H1 (cell line): ENCODE measurements around the gene SHPK.

Experiments
- EP300 ChIP-seq, 2 experiments: IDR thresholded peaks; 1 replicate in 1 of 2; 2 replicates in 1 of 2; pipeline ENCODE4 v1.6.1; 2011 to 2012; ENCODE audit warnings: low read depth in 2 of 2, low read length in 2 of 2, mild to moderate bottlenecking in 2 of 2, borderline replicate concordance in 1 of 2, inconsistent platforms in 1 of 2, moderate library complexity in 1 of 2
- RFX5 ChIP-seq: IDR thresholded peaks from 2 replicates; pipeline ENCODE4 v1.6.1; 2011; ENCODE audit warnings: low read depth, low read length, improper control_type of control experiment, borderline replicate concordance
- SUZ12 ChIP-seq: fragments of 200-600 bp; sonication (generic); IDR thresholded peaks from 2 replicates; pipeline ENCODE4 v1.6.1; 2012; ENCODE audit warnings: mild to moderate bottlenecking, inconsistent platforms, low read length, moderate library complexity, mixed read lengths
- TAF1 ChIP-seq: IDR thresholded peaks from 2 replicates; pipeline ENCODE4 v1.6.1; 2011; ENCODE audit warnings: mild to moderate bottlenecking, low read depth, low read length
- TF ChIP-seq, protein P1 (sequence below), 3 experiments: IDR thresholded peaks; 1 replicate in 2 of 3; 2 replicates in 1 of 3; pipeline versions ENCODE4 v1.5.1 to v1.6.1; 2011; ENCODE audit warnings: low read length in 3 of 3, mild to moderate bottlenecking in 3 of 3, inconsistent platforms in 2 of 3, low read depth in 1 of 3, moderate library complexity in 1 of 3; ENCODE audit not compliant: insufficient read depth in 1 of 3; ENCODE audit errors: control extremely low read depth in 1 of 3

DNA sequence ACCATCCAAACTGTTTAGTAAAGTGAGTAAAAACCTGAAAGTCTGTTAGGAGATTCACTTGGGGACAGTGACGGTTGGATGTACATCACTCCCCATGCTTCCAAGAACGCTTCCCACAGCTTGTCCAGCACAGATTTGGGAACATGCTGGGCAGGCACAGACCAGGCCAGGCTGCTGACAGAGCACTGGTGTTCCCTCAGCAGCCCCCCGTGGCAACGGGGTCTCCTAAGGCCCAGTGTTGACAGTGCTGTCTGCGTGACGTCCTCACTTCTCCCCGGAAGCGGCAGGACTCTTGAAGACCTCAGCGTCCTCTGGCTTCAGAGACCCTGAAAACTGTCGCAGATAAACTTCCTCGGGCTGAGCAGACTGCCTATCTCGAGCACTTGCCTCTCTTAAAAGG is 69.5 kb downstream of the SHPK start:
- TF ChIP-seq RFX5 (no peak), EP300 (IDR thresholded peaks at IDR 0.05; ENCODE audit: borderline replicate concordance in 1 of 2, low read depth in 2 of 2, low read length in 2 of 2) (no peak), SUZ12 (no peak), TAF1 (no peak)
- TF ChIP-seq, protein P1, sequence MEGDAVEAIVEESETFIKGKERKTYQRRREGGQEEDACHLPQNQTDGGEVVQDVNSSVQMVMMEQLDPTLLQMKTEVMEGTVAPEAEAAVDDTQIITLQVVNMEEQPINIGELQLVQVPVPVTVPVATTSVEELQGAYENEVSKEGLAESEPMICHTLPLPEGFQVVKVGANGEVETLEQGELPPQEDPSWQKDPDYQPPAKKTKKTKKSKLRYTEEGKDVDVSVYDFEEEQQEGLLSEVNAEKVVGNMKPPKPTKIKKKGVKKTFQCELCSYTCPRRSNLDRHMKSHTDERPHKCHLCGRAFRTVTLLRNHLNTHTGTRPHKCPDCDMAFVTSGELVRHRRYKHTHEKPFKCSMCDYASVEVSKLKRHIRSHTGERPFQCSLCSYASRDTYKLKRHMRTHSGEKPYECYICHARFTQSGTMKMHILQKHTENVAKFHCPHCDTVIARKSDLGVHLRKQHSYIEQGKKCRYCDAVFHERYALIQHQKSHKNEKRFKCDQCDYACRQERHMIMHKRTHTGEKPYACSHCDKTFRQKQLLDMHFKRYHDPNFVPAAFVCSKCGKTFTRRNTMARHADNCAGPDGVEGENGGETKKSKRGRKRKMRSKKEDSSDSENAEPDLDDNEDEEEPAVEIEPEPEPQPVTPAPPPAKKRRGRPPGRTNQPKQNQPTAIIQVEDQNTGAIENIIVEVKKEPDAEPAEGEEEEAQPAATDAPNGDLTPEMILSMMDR (IDR thresholded peaks at IDR 0.05; ENCODE audit: control extremely low read depth in 1 of 3, insufficient read depth in 1 of 3, low read depth in 1 of 3, low read length in 3 of 3): no peak
